IPS-NIHi7 (cell line): ENCODE data around the gene WASHC3.
"Not testable (repeated sequence)": the region's sequence is repeated elsewhere in the genome, so short reads cannot be mapped to it uniquely, and the experiment has no call there.

ENCODE experiments used
- DNase-seq: peaks from one replicate; pipeline ENCODE4 v3.0.0; 2012; ENCODE audit warnings: mixed read lengths; ENCODE audit errors: extremely low spot score

Gene WASHC3, protein sequence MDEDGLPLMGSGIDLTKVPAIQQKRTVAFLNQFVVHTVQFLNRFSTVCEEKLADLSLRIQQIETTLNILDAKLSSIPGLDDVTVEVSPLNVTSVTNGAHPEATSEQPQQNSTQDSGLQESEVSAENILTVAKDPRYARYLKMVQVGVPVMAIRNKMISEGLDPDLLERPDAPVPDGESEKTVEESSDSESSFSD

GRCh38 chr12:102061560-102062418 lies at the start of gene WASHC3:
WASHC3 (minus strand) TSS chr12:102061991; CDS start chr12:102061962, 29 bp downstream.
- DNase-seq: peak; percentile 92

DNA sequence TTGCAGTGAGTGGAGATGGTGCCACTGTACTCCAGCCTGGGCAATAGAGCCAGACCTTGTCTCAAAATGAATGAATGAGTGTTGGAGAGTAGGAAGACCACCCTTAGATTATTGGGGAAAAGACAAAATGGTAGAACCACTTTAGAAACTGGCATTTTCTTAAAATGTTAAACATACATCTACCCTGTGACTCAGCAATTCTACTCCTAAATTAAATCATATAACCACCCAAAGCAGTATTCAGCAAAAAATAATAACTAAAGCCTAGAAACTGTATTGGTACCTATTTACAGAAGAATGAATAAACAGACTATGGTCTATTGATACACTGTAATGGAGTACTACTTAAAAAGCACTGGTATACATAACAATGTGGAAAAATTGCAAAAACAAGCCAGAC lies 49.0 kb upstream of the WASHC3 start:
- no peak for DNase-seq

GRCh38 chr12:102107970-102108369 lies 46.2 kb upstream of the WASHC3 start:
- no peak for DNase-seq

- no peak for DNase-seq
Observed at GRCh38 chr12:102106905-102107304, 45.1 kb upstream of the WASHC3 start.

DNA sequence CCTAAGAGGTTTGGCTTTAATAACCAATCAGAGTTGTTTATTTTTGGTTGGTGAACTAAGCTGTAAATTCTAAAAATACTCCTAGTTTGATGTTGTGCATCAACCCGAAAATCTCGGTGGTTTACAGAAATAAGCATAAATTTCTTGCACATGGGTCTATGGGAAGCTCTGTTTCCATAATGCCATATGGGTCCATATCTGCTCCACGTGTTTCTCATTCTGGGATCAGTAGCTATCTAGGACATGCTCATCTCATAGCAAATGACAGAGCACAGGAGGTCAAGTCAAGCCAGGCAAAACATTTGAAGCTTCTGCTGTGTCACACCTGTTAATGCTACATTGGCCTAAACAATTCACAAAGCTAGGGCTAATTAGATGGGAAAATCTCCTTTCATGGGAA lies 35.1 kb upstream of the WASHC3 start:
- no peak for DNase-seq

- DNase-seq: no peak
Observed at GRCh38 chr12:102095677-102096263, 34.0 kb upstream of the WASHC3 start.

DNA sequence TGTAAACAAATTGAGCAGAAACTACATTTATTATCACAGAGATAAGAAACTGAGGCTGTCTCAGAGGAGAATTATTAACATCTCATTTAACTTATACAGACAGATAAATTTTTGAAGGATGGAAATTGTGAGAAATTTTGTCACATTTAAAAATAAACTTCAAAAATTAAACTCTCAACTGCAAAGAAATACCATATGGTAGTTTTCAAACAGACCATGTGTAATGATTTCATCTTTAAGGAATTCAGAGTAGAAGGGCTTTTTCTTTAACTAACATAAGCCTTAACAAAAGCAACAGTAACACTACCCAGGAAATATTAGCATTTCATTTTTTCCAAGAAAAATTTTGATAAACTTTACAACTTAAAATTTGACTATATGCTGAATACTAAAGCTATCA lies 31.5 kb upstream of the WASHC3 start:
- DNase-seq: no peak

GRCh38 chr12:102089228-102089835 lies 27.5 kb upstream of the WASHC3 start:
- DNase-seq: not testable (repeated sequence)

GRCh38 chr12:102080842-102081241 lies 19.1 kb upstream of the WASHC3 start:
- no peak for DNase-seq

- DNase-seq: not testable (repeated sequence)
Observed at GRCh38 chr12:102072092-102072491, 10.3 kb upstream of the WASHC3 start.

DNA sequence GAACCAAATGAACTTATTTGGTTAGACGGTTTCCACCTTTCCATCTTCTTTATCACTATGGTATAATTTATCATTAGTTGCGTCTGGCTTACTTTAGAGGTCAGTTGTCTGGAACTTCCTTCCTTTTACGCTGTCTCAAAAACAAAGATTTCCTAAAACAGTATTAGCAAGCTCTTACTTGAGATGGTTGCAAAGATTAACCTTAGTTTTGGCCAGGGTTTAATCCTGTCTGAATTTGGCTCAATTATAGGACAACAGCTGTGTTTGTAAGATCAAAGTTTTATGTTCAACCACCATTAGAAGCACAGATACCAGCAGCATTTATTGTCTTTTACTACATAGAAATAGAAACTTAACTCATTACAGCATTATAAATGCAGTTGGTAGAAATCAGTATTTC lies 7.9 kb upstream of the WASHC3 start:
- no peak for DNase-seq

GRCh38 chr12:102067574-102068258 lies 5.9 kb upstream of the WASHC3 start:
- no peak for DNase-seq

- no peak for DNase-seq
Observed at GRCh38 chr12:102064476-102064875, 2.7 kb upstream of the WASHC3 start.

DNA sequence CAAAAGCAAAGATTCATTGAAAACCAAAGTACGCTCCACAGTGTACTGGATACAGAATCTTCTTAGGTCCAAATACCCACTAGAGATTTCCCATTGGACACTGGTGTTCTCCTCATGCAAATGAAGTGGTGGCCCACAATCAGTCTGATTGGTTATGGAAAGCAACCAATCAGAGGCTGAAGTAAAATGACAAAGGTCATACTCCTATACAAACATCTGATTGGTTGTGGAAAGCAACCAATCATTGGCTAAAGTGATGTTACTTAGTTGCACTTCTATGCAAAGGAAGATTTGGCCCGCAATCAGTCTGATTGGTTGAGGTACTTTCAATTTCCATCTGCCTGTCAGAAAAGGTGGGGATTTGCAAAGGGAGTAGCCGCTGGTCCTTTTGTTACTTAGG lies 1.3 kb upstream of the WASHC3 start:
- no peak for DNase-seq

- no peak for DNase-seq
Observed at GRCh38 chr12:102062419-102062806, 622 bp upstream of the WASHC3 start.

DNA sequence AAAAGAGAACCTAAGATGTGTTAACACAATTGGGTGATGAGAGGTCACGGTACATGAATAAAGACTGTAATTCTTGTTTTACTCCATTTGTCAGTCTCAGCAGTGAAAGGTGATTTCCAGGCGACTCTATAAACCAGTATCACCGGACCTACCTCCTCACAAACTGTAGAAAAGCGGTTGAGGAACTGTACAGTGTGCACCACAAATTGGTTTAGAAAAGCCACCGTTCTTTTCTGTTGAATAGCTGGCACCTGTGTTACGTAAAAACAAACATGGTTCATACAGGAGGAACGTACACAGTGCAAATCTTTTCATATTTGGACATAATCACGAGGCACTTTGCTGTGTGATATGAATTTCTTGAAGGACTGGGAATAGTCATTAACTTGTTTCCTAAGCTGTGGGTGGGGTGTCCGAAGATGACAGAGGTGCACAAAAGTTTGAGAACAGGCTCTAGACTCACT lies 663 bp downstream of the WASHC3 start:
- DNase-seq: no peak

DNA sequence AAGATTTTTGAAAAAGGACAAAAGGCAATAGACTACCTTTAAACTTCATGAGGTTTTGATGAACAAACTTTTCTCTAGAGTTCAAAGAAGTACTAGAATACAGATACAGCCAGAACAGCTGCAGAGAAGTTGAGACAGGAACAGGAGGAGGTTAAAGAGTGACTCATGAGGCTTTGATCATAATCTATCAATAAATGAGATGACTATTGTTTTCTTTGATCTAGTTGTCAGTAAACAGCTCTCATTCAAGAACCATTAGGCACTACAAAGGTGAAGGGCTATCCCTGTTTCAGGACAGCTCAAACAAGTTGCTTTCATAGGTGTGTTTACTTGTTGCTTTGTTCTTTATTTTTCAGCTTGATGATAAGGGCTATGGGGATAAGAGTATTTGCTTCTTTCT lies 2.4 kb downstream of the WASHC3 start:
- no peak for DNase-seq

GRCh38 chr12:102054345-102054744 lies 7.4 kb downstream of the WASHC3 start:
- no peak for DNase-seq

DNA sequence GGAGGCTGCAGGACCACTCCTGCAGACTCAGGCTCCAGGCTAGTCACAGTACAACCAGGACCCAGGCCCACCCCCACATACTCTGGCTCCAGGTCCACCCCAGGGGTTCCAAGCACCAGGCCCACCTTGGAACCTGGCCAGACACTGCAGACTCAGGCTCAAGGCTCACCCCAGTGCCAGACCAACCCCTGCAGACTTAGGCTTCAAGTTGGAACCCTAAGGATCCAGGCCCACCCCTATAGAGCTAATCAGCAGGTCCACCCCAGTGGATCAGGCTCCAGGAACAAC lies 8.8 kb downstream of the WASHC3 start:
- no peak for DNase-seq

GRCh38 chr12:102052192-102053061 lies 9.4 kb downstream of the WASHC3 start:
- peak; percentile 14 for DNase-seq

DNA sequence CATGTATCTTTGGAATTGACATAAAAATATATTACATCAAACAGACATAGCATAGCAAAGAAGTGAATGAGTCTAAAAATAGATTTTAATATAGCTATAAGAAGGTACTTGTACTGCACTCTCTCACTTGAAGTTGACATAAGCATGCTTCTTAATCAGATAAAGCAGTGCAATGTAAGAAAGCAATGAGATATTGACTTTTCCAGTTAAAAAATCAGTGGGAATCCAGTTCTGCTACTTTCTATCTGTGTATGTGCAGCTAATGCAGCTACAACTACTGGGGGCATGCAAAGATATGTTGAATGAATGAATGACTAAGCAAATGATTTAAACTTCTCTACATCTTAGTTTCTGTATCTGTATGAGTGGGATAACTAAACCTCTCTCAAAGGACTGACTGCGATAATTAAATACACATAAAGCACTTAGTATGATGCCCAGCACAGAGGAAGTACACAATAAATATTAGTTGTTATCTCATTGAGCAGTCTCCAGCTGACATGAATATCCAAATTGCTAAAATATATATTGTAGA lies 10.3 kb downstream of the WASHC3 start:
- no peak for DNase-seq
